Upper lobe of left lung (tissue), 4 donors: ENCODE measurements around the gene SQSTM1.

ENCODE experiments used
- CTCF ChIP-seq, 6 experiments: fragments of 450-650 bp in 4 of 6; fragments of 200-600 bp in 2 of 6; sonication (generic) in 2 of 6; IDR thresholded peaks; one replicate each; pipeline ENCODE4 v1.5.1; 2016 to 2019; ENCODE audit warnings: antibody characterized with exemption in 6 of 6
- EP300 ChIP-seq, 4 donors: sonication (generic); formaldehyde crosslinking; IDR thresholded peaks; one replicate each; pipeline ENCODE4 v1.5.1; 2017; ENCODE audit warnings: antibody characterized with exemption in 4 of 4, control low read depth in 2 of 4
- POLR2A ChIP-seq, 4 donors: fragments of 450-650 bp; IDR thresholded peaks; one replicate each; pipeline ENCODE4 v1.5.1; 2016 to 2017; ENCODE audit warnings: antibody characterized with exemption in 4 of 4, mild to moderate bottlenecking in 2 of 4
- POLR2AphosphoS5 ChIP-seq, 2 donors: sonication (generic); formaldehyde crosslinking; IDR thresholded peaks; one replicate each; pipeline ENCODE4 v1.5.1; 2017; ENCODE audit warnings: antibody characterized with exemption in 2 of 2

- TF ChIP-seq POLR2A (IDR thresholded peaks at IDR 0.05) (no peak), POLR2AphosphoS5 (IDR thresholded peaks at IDR 0.05) (no peak), CTCF (IDR thresholded peaks at IDR 0.05) (no peak), EP300 (IDR thresholded peaks at IDR 0.05) (no peak)
Observed at GRCh38 chr5:179786861-179787260, 33.8 kb upstream of the SQSTM1 start.
